Kidney (tissue), 14 donors: ENCODE results near the gene CCDC197. TPM values are rescaled to one million over a fixed set of nuclear protein-coding genes. Genes with fewer than 3 reads are reported as not detected.

Experiments used
- DNase-seq, 5 donors: peaks; one replicate each; pipeline ENCODE4 v3.0.0-alpha.2; 2013 to 2020
- FAIRE-seq: peaks from 2 replicates; lab custom pipeline; 2012; peaks lifted over from hg19 to GRCh38; lab: Jason Lieb, UNC
- H3K27ac ChIP-seq, 2 donors: one replicate each; pipeline ENCODE4 v1.7.0; 2013; ENCODE audit warnings: low read depth in 2 of 2, low read length in 2 of 2, inconsistent platforms in 1 of 2
- H3K27me3 ChIP-seq: one replicate; pipeline ENCODE4 v1.7.1; 2013; ENCODE audit warnings: low read length, inconsistent platforms; ENCODE audit not compliant: control insufficient read depth, insufficient read depth
- H3K36me3 ChIP-seq, 3 donors: one replicate each; pipeline versions ENCODE4 v1.7.0 to v1.7.1; 2013; ENCODE audit warnings: low read length in 3 of 3, control low read depth in 1 of 3, inconsistent platforms in 1 of 3; ENCODE audit not compliant: insufficient read depth in 3 of 3, control insufficient read depth in 2 of 3
- H3K4me1 ChIP-seq, 3 donors: one replicate each; pipeline versions ENCODE4 v1.7.0 to v1.7.1; 2013; ENCODE audit warnings: low read length in 3 of 3, inconsistent platforms in 1 of 3, low read depth in 1 of 3; ENCODE audit not compliant: control insufficient read depth in 2 of 3, insufficient read depth in 2 of 3
- H3K4me3 ChIP-seq, 3 donors: one replicate each; pipeline versions ENCODE4 v1.7.0 to v1.8.1; 2013; ENCODE audit warnings: low read length in 3 of 3, control low read depth in 1 of 3, inconsistent platforms in 1 of 3
- H3K9ac ChIP-seq, 3 donors: one replicate each; pipeline versions ENCODE4 v1.7.0 to v1.7.1; 2013; ENCODE audit warnings: low read length in 3 of 3, control low read depth in 1 of 3, inconsistent platforms in 1 of 3
- H3K9me3 ChIP-seq, 3 donors: one replicate each; pipeline versions ENCODE4 v1.7.0 to v1.7.1; 2013; ENCODE audit warnings: low read length in 3 of 3, control low read depth in 1 of 3, inconsistent platforms in 1 of 3; ENCODE audit not compliant: control insufficient read depth in 2 of 3, insufficient read depth in 1 of 3
- intact Hi-C: fragments of 100-400 bp; cut with DNase I; formaldehyde crosslinking; loops from one replicate; pipeline ENCODE4 v1.11.1; 2022
- polyA plus RNA-seq: library from polyadenylated mRNA; stranded (reverse); fragments of 350-450 nt; fragmentation: Illumina TruSeq; extraction: RNeasy Lipid Tissue Mini Kit (QIAGEN cat#74804); gene quantifications from one replicate; pipeline ENCODE4 v1.2.3, GENCODE V29; 2014; ENCODE audit warnings: low read depth, low replicate concordance; ENCODE audit not compliant: insufficient read depth
- total RNA-seq: library from RNA; stranded (reverse); fragmentation: NEBNext Ultra II Directional; extraction: Animal tissue kit (Norgen Biotek cat#: 25700); gene quantifications from one replicate; pipeline ENCODE4 v1.2.1, GENCODE V29; 2021
- TF ChIP-seq, protein P1 (sequence below): IDR thresholded peaks from 3 replicates; pipeline ENCODE4 v1.5.1; 2012; ENCODE audit warnings: mild to moderate bottlenecking, moderate library complexity, borderline replicate concordance; ENCODE audit not compliant: insufficient read depth; ENCODE audit errors: extremely low read depth
- donor health status: control.
- donor health status: control.
- donor health status: control.
- donor health status: control.
- donor health status: control.
- donor health status: DM: yes; HTN: yes; CAD: no.
- donor health status: Normal renal cell carcinoma (clear cell type).

Gene CCDC197
- total and polyA plus RNA-seq, 2 donors from 2014 or later = not detected

- TF ChIP-seq, protein P1, sequence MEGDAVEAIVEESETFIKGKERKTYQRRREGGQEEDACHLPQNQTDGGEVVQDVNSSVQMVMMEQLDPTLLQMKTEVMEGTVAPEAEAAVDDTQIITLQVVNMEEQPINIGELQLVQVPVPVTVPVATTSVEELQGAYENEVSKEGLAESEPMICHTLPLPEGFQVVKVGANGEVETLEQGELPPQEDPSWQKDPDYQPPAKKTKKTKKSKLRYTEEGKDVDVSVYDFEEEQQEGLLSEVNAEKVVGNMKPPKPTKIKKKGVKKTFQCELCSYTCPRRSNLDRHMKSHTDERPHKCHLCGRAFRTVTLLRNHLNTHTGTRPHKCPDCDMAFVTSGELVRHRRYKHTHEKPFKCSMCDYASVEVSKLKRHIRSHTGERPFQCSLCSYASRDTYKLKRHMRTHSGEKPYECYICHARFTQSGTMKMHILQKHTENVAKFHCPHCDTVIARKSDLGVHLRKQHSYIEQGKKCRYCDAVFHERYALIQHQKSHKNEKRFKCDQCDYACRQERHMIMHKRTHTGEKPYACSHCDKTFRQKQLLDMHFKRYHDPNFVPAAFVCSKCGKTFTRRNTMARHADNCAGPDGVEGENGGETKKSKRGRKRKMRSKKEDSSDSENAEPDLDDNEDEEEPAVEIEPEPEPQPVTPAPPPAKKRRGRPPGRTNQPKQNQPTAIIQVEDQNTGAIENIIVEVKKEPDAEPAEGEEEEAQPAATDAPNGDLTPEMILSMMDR = no peak
- DNase-seq (no peak), FAIRE-seq (no peak)
- Histone ChIP-seq H3K27me3 (no peaks in the 10 kb centered on the region), H3K4me1 (peaks cover 0 to 7% (median 0%) of the 10 kb centered on the region in 3 donors), H3K9ac (no peak overlapping the region), H3K9me3 (no peaks in the 10 kb centered on the region), H3K27ac (no peak overlapping the region), H3K36me3 (no peaks in the 10 kb centered on the region), H3K4me3 (no peak overlapping the region)
- intact Hi-C loops = no loop called here
These were observed 23.5 kb upstream of the CCDC197 start for GRCh38 chr14:93973607-93974006.

DNA sequence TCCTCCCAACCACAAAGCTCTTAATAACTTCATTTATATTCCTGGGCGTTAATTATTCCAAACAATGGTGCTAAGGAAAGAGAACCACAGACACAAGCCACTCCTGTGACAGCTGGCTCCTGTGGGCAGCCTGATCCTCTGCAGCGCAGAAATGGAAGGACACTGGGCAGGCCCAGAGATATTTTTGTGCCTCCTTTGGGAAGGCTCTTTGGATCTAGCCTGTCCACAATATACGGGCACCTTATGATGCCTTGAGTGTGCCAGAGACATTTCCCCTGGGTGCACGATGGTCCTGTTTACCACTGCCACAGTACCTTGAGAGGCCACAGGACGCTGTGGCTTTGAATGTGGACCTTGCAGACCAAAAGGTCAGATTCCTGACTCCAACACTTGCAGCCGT, 22.8 kb upstream of the CCDC197 start:
- H3K9ac ChIP-seq = no peak overlapping the region
- DNase-seq (no peak), FAIRE-seq (no peak)
- TF ChIP-seq, protein P1 = no peak
- H3K27me3 ChIP-seq = no peaks in the 10 kb centered on the region
- no peak overlapping the region for H3K4me3 ChIP-seq
- intact Hi-C loops = no loop called here
- no peaks in the 10 kb centered on the region for H3K36me3 ChIP-seq
- H3K27ac ChIP-seq = no peak overlapping the region
- no peaks in the 10 kb centered on the region for H3K9me3 ChIP-seq
- peaks cover 0 to 7% (median 0%) of the 10 kb centered on the region in 3 donors for H3K4me1 ChIP-seq

- FAIRE-seq = no peak
- peaks cover 0 to 7% (median 0%) of the 10 kb centered on the region in 3 donors for H3K4me1 ChIP-seq
- H3K9ac ChIP-seq = no peak overlapping the region
- H3K9me3 ChIP-seq = no peaks in the 10 kb centered on the region
- no peak overlapping the region for H3K4me3 ChIP-seq
- TF ChIP-seq, protein P1 = no peak
- no peak for DNase-seq
- no peak overlapping the region for H3K27ac ChIP-seq
- H3K27me3 ChIP-seq = no peaks in the 10 kb centered on the region
- H3K36me3 ChIP-seq = no peaks in the 10 kb centered on the region
- intact Hi-C loops = no loop called here
These were observed 22.3 kb upstream of the CCDC197 start for GRCh38 chr14:93974833-93975232.
